Liver (tissue), 9 donors: ENCODE data around the gene GZMB. TPM values are rescaled to one million over a fixed set of nuclear protein-coding genes. Genes with fewer than 3 reads are reported as not detected.

ENCODE experiments used
- DNase-seq: peaks from one replicate; pipeline ENCODE4 v3.0.0-alpha.2; 2017; ENCODE audit warnings: low spot score
- H3K27ac ChIP-seq, 2 donors: one replicate each; pipeline ENCODE4 v1.7.0; 2013; ENCODE audit warnings: inconsistent platforms in 2 of 2, low read length in 2 of 2, control low read depth in 1 of 2, low read depth in 1 of 2, mild to moderate bottlenecking in 1 of 2
- H3K27me3 ChIP-seq, 4 donors: one replicate each; pipeline versions ENCODE4 v1.6.1 to v1.7.0; 2013; ENCODE audit warnings: low read length in 3 of 4, inconsistent platforms in 1 of 4, mild to moderate bottlenecking in 1 of 4, moderate library complexity in 1 of 4; ENCODE audit not compliant: control insufficient read depth in 4 of 4, insufficient read depth in 4 of 4
- H3K36me3 ChIP-seq, 4 donors: one replicate each; pipeline versions ENCODE4 v1.6.1 to v1.7.0; 2013; ENCODE audit warnings: low read length in 3 of 4, mild to moderate bottlenecking in 3 of 4, low read depth in 1 of 4, moderate library complexity in 1 of 4; ENCODE audit not compliant: control insufficient read depth in 4 of 4, insufficient read depth in 3 of 4
- H3K4me1 ChIP-seq, 4 donors: one replicate each; pipeline versions ENCODE4 v1.6.1 to v1.7.0; 2013; ENCODE audit warnings: low read length in 3 of 4, mild to moderate bottlenecking in 3 of 4, moderate library complexity in 1 of 4; ENCODE audit not compliant: control insufficient read depth in 4 of 4, insufficient read depth in 4 of 4
- H3K4me3 ChIP-seq, 3 donors: one replicate each; pipeline versions ENCODE4 v1.6.1 to v1.7.0; 2013; ENCODE audit warnings: low read length in 3 of 3, control low read depth in 1 of 3, low read depth in 1 of 3, mild to moderate bottlenecking in 1 of 3
- H3K9ac ChIP-seq, 2 donors: one replicate each; pipeline ENCODE4 v1.7.0; 2013; ENCODE audit warnings: low read length in 2 of 2, mild to moderate bottlenecking in 2 of 2, moderate library complexity in 2 of 2, control low read depth in 1 of 2, low read depth in 1 of 2
- H3K9me3 ChIP-seq, 4 donors: one replicate each; pipeline versions ENCODE4 v1.6.1 to v1.7.0; 2013; ENCODE audit warnings: low read length in 3 of 4; ENCODE audit not compliant: control insufficient read depth in 4 of 4
- EGR1 ChIP-seq, 2 donors: IDR thresholded peaks; 2 replicates each; pipeline ENCODE4 v1.6.1; 2016 to 2018; ENCODE audit warnings: antibody characterized with exemption in 2 of 2, low read depth in 2 of 2
- FOXA1 ChIP-seq: IDR thresholded peaks from 2 replicates; pipeline ENCODE4 v1.6.1; 2016; ENCODE audit warnings: antibody characterized with exemption
- FOXA2 ChIP-seq: IDR thresholded peaks from 2 replicates; pipeline ENCODE4 v1.6.1; 2016; ENCODE audit warnings: antibody characterized with exemption
- GABPA ChIP-seq, 2 donors: IDR thresholded peaks in 1 of 2; conservative IDR thresholded peaks in 1 of 2; 2 replicates each; pipeline ENCODE4 v1.6.1; 2016; ENCODE audit warnings: antibody characterized with exemption in 2 of 2, mild to moderate bottlenecking in 1 of 2, moderate library complexity in 1 of 2
- HNF4A ChIP-seq, 2 donors: conservative IDR thresholded peaks; 2 replicates each; pipeline ENCODE4 v1.6.1; 2016; ENCODE audit warnings: antibody characterized with exemption in 2 of 2, mild to moderate bottlenecking in 2 of 2
- HNF4G ChIP-seq: IDR thresholded peaks from 2 replicates; pipeline ENCODE4 v1.6.1; 2016; ENCODE audit warnings: antibody characterized with exemption
- JUND ChIP-seq, 2 donors: IDR thresholded peaks; 2 replicates each; pipeline ENCODE4 v1.6.1; 2016; ENCODE audit warnings: antibody characterized with exemption in 2 of 2
- NR2F2 ChIP-seq: IDR thresholded peaks from 2 replicates; pipeline ENCODE4 v1.6.1; 2016; ENCODE audit warnings: antibody characterized with exemption
- RAD21 ChIP-seq, 2 donors: IDR thresholded peaks; 2 replicates each; pipeline ENCODE4 v1.6.1; 2016; ENCODE audit warnings: antibody characterized with exemption in 2 of 2, mild to moderate bottlenecking in 2 of 2
- RXRA ChIP-seq, 2 donors: IDR thresholded peaks; 2 replicates each; pipeline ENCODE4 v1.6.1; 2017 to 2018; ENCODE audit warnings: antibody characterized with exemption in 2 of 2, mild to moderate bottlenecking in 1 of 2
- SP1 ChIP-seq: IDR thresholded peaks from 2 replicates; pipeline ENCODE4 v1.6.1; 2018; ENCODE audit warnings: antibody characterized with exemption, mild to moderate bottlenecking
- TAF1 ChIP-seq: conservative IDR thresholded peaks from 2 replicates; pipeline ENCODE4 v1.6.1; 2016; ENCODE audit warnings: antibody characterized with exemption, mild to moderate bottlenecking
- WGBS: extraction: QIAGEN DNeasy Blood & Tissue Kit; methylation state at CpG from one replicate; pipeline ENCODE4 v1.1.7; 2013; 5-methylcytosine and 5-hydroxymethylcytosine counted together
- polyA plus RNA-seq, 2 donors: library from polyadenylated mRNA; stranded (reverse) in 1 of 2; unstranded in 1 of 2; fragments of 200-250 nt in 1 of 2; fragments of >200 nt in 1 of 2; fragmentation: Nextera tagmentation in 1 of 2; extraction: Ambion mirVana in 1 of 2; gene quantifications; one replicate each; pipeline versions ENCODE4 v1.2.1 to v1.2.3, GENCODE V29; 2013 to 2015
- total RNA-seq, 2 donors: library from RNA; depleted of rRNA; stranded (reverse); fragments of >200 nt; gene quantifications; one replicate each; pipeline ENCODE4 v1.2.3, GENCODE V29; 2014
- TF ChIP-seq, protein P1 (sequence below): IDR thresholded peaks from 2 replicates; pipeline ENCODE4 v1.6.1; 2016; ENCODE audit warnings: antibody characterized with exemption
- TF ChIP-seq, protein P2 (sequence below): IDR thresholded peaks from 2 replicates; pipeline ENCODE4 v1.6.1; 2016; ENCODE audit warnings: antibody characterized with exemption
- TF ChIP-seq, protein P3 (sequence below): IDR thresholded peaks from 2 replicates; pipeline ENCODE4 v1.6.1; 2016; ENCODE audit warnings: antibody characterized with exemption, mild to moderate bottlenecking
- donor health status: healthy.
- donor health status: healthy.
- donor health status: healthy.
- donor health status: healthy.
- donor health status: healthy.

GZMB gene
- total and polyA plus RNA-seq, 4 donors: 0.17 to 1.9 (median 0.63) TPM

DNA sequence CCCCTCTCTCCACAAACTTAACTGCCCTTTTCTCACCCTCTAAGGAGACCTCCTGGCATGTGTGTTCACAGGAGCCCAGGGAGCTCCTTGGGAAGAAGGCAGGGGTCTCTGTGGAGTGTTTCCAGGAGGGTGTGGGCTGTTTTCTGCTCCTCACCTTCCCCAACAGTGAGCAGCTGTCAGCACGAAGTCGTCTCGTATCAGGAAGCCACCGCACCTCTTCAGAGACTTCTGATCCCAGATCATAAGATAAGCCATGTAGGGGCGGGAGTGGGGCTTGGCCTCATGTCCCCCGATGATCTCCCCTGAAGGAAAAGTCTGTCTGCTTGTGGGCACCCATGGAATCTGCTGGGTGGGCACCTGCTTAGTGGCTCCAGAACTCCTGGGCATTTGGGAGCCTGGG is 1.2 kb downstream of the GZMB start (continued):
- TF ChIP-seq, protein P1, sequence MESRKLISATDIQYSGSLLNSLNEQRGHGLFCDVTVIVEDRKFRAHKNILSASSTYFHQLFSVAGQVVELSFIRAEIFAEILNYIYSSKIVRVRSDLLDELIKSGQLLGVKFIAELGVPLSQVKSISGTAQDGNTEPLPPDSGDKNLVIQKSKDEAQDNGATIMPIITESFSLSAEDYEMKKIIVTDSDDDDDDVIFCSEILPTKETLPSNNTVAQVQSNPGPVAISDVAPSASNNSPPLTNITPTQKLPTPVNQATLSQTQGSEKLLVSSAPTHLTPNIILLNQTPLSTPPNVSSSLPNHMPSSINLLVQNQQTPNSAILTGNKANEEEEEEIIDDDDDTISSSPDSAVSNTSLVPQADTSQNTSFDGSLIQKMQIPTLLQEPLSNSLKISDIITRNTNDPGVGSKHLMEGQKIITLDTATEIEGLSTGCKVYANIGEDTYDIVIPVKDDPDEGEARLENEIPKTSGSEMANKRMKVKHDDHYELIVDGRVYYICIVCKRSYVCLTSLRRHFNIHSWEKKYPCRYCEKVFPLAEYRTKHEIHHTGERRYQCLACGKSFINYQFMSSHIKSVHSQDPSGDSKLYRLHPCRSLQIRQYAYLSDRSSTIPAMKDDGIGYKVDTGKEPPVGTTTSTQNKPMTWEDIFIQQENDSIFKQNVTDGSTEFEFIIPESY: no peak
- TF ChIP-seq RXRA (IDR thresholded peaks at IDR 0.05) (no peak), RAD21 (IDR thresholded peaks at IDR 0.05) (no peak), JUND (IDR thresholded peaks at IDR 0.05) (no peak), HNF4G (no peak)
- TF ChIP-seq, protein P2, sequence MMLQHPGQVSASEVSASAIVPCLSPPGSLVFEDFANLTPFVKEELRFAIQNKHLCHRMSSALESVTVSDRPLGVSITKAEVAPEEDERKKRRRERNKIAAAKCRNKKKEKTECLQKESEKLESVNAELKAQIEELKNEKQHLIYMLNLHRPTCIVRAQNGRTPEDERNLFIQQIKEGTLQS: no peak

DNA sequence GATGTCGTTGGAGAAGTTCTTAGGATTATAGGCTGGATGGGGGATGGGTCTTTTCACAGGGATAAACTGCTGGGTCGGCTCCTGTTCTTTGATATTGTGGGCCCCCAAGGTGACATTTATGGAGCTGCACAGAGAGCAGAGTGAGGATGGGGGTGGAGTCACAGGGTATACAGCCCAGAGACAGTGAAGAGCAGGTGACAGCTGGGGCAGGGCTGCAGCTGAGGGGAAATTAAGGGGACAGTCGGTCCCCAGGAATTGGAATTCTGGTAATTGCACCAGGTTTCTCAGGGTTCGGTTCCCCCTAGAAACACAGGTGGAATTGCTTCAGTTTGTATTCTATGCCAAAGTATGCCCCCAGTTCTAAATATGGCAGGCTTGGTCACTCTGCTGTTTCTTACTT is 1.7 kb downstream of the GZMB start:
- Histone ChIP-seq H3K36me3 (no peaks in the 10 kb centered on the region), H3K4me1 (no peaks in the 10 kb centered on the region), H3K27ac (no peak overlapping the region), H3K27me3 (no peaks in the 10 kb centered on the region), H3K9me3 (no peaks in the 10 kb centered on the region), H3K4me3 (no peak overlapping the region), H3K9ac (no peak overlapping the region)
- WGBS: 72% methylated on average over 4 of the region's 4 CpGs
- TF ChIP-seq HNF4G: no peak
- TF ChIP-seq, protein P3, sequence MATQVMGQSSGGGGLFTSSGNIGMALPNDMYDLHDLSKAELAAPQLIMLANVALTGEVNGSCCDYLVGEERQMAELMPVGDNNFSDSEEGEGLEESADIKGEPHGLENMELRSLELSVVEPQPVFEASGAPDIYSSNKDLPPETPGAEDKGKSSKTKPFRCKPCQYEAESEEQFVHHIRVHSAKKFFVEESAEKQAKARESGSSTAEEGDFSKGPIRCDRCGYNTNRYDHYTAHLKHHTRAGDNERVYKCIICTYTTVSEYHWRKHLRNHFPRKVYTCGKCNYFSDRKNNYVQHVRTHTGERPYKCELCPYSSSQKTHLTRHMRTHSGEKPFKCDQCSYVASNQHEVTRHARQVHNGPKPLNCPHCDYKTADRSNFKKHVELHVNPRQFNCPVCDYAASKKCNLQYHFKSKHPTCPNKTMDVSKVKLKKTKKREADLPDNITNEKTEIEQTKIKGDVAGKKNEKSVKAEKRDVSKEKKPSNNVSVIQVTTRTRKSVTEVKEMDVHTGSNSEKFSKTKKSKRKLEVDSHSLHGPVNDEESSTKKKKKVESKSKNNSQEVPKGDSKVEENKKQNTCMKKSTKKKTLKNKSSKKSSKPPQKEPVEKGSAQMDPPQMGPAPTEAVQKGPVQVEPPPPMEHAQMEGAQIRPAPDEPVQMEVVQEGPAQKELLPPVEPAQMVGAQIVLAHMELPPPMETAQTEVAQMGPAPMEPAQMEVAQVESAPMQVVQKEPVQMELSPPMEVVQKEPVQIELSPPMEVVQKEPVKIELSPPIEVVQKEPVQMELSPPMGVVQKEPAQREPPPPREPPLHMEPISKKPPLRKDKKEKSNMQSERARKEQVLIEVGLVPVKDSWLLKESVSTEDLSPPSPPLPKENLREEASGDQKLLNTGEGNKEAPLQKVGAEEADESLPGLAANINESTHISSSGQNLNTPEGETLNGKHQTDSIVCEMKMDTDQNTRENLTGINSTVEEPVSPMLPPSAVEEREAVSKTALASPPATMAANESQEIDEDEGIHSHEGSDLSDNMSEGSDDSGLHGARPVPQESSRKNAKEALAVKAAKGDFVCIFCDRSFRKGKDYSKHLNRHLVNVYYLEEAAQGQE: no peak
- TF ChIP-seq, protein P2: no peak
- TF ChIP-seq FOXA1: no peak
- TF ChIP-seq FOXA2: no peak
- no peak for TF ChIP-seq NR2F2
- no peak for TF ChIP-seq EGR1 (IDR thresholded peaks at IDR 0.05; ENCODE audit: low read depth in 2 of 2)
- TF ChIP-seq TAF1: no peak
- TF ChIP-seq SP1: no peak
- no peak for TF ChIP-seq GABPA (IDR thresholded peaks at IDR 0.05 in 1 of 2, conservative IDR thresholded peaks at IDR 0.05 in 1 of 2)
- TF ChIP-seq HNF4A (conservative IDR thresholded peaks at IDR 0.05): no peak
- DNase-seq: no peak

DNA sequence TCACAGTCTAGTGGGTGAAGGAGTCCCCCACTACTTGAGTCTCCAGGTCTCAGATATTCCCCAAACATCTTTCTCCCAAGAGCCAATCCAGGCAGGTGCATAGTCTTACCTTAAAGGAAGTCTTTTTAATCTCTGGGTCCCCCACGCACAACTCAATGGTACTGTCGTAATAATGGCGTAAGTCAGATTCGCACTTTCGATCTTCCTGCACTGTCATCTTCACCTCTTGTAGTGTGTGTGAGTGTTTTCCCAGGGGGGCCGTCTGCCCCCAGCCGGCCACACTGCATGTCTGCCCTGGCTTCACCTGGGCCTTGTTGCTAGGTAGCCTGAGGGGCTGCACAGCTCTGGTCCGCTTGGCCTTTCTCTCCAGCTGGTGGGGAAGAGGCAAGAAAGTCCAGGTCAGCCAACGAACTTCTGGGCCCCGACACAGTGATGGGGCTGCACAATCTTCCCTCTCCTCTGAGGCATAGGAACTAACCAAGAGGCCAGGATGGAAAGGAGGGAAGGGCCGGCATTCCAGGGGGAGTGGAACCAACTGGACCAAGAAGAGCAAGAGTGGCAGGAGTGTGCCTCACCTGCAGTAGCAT is 2.1 kb downstream of the GZMB start:
- no peaks in the 10 kb centered on the region for H3K36me3 ChIP-seq
- H3K9ac ChIP-seq: no peak overlapping the region
- H3K4me1 ChIP-seq: no peaks in the 10 kb centered on the region
- no peaks in the 10 kb centered on the region for H3K9me3 ChIP-seq
- WGBS: 88% methylated on average over 11 of the region's 11 CpGs
- no peak overlapping the region for H3K4me3 ChIP-seq
- H3K27me3 ChIP-seq: no peaks in the 10 kb centered on the region
- no peak for TF ChIP-seq FOXA1
- TF ChIP-seq TAF1: no peak
- TF ChIP-seq NR2F2: no peak
- no peak for TF ChIP-seq EGR1 (IDR thresholded peaks at IDR 0.05; ENCODE audit: low read depth in 2 of 2)
- no peak for TF ChIP-seq HNF4A (conservative IDR thresholded peaks at IDR 0.05)
- DNase-seq: no peak
- no peak overlapping the region for H3K27ac ChIP-seq
